Kidney glomerular epithelial cell (primary cell): ENCODE data around the gene UMAD1.
A peak's percentile ranks its signal among the peaks of the same experiment; 100 is the strongest.
"Not testable (repeated sequence)": the region's sequence is repeated elsewhere in the genome, so short reads cannot be mapped to it uniquely, and the experiment has no call there.

ENCODE experiments used
- DNase-seq: peaks from one replicate; lab custom pipeline; 2025; lab: John Stamatoyannopoulos, UW

UMAD1 gene

DNA sequence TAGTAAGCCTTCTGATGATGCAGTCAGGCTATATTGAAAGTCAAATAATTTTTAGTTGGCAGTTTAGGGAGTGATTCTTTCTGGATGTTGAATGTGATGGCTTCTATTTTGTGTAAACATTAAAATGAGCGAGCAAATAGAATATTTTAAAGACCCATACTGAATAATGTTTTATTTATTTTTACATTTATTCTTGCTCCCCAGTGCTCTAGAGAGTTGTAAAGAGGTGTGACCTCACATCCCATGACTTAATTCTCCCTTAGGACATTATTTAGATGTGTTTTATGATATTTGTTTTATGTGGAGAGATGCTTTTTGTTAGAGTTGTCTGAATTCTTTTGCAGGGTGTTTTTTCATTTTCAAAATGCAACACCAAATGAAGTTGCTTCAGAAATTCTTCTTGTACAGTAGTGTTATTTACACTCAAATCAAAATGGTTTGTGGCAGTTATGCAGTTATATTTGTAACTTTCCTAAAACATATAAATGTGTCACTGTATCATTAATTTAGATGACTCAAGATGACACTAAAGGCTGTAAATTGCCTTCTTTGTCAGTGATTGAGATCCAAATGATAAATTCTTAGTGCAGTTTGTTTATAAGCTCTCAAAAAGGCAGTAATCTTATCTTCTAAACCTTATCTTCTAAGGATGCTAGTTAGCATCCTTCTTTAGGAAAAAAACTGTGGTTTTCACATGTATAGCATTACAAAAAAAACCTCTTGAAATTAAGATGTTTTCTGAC lies 12.4 kb downstream of the UMAD1 start:
- DNase-seq: no peak

DNA sequence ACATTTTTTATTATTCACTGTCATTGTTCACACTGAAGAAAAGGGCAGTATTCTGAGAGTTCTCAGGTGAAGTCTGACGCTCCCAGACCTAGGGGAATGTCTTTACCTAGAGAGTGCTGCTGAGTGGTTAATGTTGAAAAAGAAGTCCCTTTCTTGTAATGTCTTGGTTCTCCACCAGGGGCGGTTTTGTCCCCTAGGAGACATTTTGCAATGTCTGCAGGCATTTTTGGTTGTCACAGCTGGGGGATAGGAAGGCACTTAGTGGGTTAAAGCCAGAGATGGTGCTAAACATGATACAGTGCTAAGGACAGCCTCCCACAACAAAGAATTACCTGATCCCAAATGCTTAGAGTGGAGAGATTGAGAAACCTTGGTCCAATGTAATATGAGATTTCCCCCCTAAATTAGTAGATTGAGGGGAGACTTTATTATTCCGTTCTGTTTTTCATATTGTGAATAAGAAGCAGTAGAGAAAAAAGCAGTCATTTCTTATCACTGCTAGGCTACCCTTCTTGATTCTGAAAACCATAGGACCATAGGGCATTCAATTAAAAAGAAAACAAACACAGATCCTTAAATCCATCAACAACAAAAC lies 13.1 kb downstream of the UMAD1 start:
- DNase-seq: peak; percentile 1

DNA sequence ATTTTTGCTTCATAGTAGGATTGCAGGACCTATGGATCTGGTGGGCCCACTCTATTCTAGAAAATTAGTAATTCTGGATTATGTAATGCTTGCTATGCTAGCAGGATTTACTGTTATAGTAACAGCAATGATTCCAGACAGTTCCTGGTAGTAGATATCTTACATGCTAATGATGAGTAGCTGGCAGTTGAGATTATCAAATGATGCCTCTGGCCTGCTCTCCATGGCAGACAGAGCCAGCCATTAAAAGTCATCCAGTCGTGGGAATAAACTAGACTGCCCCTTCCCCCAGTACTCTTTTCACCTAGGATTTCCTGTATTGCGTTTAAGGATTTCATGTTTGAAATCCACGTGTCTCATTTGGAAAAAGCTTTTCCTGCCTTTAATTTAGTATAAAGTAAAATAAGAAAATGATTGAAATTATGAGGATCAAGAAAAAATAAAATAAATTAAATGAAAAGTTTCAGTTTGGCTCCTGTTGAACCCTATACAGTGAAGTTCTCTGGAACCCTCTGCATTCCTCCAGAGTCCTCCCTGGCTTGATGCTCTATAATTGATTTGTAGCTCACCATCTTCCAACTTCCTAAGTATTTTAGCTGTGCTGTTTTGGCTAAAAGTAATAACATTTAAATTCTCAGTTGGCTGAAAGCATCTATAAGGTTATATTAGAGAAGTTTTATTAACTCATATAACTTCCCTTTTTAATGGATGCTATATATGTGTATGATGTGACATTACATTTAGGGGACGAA lies 14.6 kb downstream of the UMAD1 start:
- DNase-seq: no peak

DNA sequence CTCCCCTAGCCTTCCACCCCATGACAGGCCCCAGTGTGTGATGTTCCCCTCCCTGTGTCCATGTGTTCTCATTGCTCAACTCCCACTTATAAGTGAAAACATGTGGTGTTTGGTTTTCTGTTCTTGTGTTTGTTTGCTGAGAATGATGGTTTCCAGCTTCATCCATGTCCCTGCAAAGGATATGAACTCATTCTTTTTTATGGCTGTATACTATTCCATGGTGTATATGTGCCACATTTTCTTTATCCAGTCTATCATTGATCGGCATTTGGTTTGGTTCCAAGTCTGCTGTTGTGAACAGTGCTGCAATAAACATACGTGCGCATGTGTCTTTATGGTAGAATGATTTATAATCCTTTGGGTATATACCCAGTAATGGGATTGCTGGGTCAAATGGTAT lies 15.9 kb downstream of the UMAD1 start:
- DNase-seq: not testable (repeated sequence)

DNA sequence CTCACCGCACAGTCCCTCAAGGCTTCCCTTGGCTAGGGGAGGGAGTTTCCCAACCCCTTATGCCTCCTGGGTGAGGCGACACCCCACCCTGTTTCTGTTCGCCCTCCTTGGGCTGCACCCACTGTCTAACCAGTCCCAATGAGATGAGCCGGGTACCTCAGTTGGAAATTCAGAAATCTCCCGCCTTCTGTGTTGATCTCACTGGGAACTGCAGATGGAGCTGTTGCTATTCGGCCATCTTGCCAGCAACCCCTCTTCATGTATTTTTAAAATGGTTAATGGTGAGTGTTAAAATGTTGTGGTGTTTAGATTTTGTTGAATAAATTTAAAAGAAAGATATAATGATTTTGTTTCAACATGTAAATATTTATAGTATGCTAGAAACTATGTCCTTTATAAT lies 22.0 kb downstream of the UMAD1 start:
- DNase-seq: no peak

DNA sequence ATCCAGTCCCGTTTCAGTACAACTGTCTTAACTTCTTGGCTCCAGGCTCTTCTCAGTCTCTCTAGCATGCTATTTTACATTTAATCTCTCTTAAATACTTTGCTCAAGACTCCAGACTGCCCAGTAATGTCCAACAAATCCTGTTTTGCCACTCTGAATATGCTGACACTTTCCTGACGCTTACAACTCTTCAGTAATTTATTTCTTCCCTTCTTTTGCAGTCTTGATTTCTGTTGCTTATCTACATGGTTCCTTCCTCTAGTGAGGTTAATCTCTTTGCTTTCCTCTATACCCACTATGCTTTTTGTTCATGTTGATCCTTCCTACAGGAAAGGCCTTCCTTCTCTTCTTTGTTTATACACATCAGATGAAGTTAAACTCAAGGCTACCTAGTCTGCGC lies 23.7 kb downstream of the UMAD1 start:
- DNase-seq: no peak

DNA sequence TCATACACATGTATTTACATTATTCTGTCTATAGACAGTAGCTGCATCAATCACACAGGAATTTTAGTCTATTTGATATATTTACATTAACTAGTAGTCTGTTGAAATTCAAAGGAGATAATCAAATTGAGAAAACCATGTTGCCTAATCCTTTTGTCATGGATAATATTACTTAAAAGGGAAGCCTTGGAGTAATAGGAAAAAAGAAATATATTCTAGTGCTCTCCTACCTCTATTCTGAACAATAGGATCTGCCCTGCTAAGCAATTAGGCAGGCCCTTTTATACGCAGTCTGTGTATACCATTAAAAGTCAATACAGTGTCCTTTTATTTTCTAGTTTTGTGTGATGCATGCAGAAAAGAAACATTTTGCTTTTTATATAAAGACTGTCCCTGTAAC lies 24.5 kb downstream of the UMAD1 start:
- DNase-seq: no peak

DNA sequence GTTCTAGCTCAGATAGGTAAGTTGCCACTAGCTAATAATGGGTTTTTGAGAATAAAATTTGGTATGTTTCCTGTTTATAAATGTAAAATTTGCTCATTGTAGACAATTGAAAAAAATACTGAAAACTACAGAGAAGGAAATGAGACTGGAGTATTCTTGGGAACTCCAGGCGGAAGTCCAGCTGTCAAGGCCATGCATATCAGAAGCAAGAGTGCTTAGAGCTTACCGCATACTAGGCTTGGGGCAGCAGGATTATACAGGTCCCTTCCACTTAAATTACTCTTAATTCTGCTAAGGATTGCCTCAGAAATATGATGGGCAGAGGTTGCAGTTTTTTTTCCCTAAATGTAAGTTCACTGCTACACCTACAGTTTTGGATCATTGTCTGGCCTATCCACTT lies 26.6 kb downstream of the UMAD1 start:
- DNase-seq: no peak

DNA sequence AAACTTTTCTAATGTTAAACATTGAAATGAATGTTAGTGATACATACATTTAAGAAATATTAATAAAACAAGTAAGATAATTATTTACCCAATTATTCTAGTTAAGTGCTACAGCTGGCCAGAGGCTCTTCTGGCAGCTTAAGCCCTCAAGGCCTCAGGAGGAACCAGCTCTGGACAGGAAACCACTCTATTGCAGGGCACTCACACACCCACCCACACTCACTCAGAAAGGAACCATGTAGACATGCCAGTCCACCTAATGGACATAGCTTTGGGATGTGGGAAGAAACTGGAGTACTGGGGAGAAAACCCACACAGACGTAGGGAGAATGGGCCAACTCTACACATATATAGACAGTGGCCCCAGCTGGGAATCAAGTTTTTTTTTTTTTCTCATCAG lies 28.2 kb downstream of the UMAD1 start:
- DNase-seq: no peak

DNA sequence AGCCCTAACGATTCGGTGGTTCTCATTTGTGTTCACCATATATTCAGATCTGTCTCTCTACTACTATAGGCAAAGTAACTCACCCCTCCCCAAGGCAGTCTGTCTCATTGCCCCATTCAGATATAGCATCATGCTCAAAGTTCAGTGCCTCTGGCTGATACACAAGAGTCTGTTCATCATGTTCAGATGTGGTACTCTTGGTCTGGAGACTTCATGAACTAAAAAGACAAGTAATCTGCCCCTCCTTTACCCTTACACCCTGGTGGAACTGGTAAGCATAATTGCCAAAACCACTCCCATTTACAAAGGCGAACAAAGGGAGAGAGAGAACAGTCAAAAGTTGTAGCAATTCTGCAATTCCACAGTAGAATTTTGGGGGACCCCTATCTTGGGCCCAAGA lies 29.9 kb downstream of the UMAD1 start:
- no peak for DNase-seq

DNA sequence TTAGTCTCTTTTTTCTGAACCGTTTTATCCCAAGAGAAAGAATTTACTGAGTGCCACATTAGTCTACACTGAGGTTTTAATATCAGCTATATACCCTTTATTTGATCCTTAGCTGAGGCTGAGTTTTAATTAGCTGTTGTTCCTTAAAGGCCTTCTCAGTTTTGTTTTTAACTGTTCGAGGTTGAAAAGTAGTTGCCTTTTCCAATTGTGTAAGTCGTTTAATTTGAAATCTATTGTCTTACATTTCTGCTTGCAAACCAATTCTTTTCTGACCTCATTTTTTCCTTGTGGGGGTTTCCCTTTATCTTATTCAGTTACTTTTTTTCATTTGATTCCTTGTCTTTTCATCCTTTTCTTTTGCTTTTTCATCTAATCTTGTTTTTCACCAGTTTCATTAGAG lies 30.8 kb downstream of the UMAD1 start:
- DNase-seq: no peak

DNA sequence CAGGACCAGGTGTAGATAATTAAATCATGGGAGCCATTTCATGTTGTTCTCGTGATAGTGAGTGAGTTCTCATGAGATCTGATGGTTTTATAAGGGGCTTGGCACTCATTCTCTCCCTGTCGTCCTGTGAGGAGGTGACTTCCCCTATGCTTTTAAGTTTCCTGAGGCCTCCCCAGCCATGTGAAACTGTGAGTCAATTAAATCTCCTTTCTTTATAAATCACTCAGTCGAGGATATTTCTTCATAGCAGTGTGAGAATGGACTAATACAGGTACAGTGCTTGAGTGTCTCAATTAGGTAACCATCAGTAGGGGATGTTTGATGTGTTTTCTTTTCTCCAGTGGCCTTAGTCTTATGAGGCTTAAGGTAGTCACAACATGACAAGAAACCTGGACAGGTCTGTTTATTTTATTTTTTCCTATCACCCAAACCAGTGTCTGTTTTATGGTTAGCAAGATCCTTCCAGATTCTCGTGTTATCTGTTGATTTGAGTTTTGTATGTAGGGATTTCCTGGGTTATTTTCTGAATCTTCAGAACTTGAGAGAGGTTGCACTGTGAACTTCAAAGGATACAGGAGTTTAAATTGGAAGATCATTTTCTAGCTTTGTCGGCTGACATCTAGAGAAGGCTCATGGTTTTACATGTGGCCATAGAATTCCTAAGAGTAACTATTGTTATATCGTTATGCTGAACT lies 32.1 kb downstream of the UMAD1 start:
- no peak for DNase-seq

DNA sequence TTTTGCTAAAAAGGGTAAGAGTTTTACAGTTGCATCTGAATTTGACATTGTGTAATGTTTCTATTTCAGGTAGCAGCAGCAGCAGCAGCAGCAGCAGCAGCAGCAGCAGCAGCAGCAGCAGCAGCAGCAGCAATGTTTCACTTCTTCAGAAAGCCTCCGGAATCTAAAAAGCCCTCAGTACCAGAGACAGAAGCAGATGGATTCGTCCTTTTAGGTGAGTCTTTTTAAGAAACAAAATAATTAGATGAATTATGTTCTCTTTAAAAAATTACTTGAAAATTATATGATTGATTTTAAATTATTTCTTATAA lies 32.6 kb downstream of the UMAD1 start:
- DNase-seq: no peak

DNA sequence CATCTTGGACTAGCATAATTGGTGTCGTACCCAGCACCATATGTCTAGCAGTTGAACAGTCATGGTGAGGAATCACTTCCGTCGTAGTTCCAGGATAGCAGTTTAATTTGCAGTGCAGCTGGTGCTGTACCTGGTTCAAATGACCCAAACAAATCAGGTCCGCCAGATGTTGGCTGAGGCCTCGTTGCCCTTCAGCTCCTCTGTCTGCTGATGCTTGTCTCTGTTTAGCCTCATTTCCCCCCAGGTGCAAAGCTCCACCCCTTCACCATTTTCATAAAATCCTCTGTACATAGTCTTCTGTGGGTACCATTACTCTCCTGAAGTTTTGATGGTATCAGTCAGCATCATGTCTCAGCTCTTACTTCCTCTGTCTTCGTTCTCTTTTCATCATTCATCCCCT lies 35.1 kb downstream of the UMAD1 start:
- no peak for DNase-seq

DNA sequence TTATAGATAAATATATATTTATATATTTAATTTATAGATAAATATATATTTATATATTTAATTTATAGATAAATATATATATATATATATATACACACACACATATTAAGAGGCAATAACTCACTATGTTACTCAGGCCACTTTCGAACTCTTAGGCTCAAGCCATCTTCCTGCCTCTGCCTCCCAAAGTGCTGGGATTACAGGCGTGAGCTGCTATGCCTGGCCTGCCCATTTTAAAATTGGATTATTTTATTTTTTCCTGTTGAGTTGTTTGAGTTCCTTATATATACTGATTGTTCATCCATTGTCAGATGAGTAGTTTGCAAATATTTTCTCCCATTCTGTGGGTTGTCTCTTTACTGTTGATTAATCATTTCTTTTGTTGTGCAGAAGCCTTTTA lies 39.1 kb downstream of the UMAD1 start:
- DNase-seq: not testable (repeated sequence)

DNA sequence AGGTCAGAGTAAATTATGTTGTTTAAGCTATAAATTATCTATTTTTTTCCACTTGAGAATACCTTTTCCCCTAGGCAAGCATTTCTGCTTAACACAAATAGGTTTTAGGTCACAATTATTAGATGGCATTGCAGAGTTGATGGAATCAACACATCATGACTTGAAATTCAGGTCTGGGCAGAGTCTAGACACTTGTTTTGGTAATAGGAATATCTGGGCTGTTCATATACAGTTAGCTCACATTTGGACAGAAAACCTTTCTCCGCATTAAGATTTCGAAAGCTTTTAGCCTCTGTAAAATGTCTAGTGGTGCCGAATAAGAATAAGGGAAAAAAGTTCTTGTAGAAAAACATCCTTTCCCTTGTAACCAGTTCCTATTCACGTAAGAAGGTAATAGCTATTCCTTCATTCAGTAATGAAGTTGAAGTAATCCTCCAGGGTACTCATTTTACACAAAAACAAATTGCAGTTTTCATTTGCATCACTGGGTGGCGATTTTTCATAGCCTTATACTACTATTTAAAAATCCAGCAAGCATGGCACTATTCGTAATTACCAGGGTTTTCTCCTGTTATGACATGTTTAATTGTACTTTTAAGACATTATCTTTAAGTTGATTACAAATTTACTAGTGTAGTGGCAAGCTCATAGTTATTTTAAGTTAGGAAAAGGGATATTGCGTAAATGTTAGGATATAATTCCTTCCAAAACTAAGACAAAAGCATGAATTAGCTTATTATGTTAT lies 40.8 kb downstream of the UMAD1 start:
- DNase-seq: peak; percentile 49

DNA sequence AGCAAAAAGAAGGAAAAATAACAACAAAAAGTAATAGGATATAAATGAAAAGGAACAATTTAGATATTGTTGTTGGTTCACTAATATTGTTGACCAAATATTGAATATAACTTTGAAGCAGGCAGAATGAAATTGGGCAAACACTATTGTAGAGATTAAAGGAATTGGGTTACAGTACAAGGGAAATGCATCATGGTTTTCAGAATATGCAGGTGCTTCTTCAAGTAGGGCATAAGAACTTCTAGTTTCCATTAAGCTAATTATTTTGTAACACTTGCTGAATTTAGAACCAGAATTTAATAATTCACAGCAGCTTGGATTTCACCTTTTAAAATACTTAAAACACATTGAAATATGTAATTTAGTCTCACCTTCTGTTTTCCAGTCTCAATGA lies 41.4 kb downstream of the UMAD1 start:
- no peak for DNase-seq

DNA sequence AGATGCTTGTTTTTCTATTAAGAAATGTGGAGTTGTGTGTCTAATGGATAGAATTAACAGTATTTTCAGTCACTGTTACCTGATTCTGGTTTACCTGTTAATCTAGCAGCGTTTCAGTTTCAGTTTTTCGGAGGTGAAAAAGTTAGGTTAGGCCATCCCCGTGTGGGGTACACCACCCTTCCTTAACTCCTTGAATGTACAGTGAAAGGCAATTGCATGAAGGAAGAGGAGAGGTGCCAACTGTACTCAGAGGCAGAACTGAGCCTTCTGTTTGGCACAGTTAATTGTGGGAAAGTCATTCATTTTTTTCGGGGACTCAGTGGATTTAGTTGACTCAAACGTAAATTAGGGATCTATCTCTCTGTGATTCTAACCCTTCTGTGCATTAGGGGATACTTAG lies 42.3 kb downstream of the UMAD1 start:
- no peak for DNase-seq

DNA sequence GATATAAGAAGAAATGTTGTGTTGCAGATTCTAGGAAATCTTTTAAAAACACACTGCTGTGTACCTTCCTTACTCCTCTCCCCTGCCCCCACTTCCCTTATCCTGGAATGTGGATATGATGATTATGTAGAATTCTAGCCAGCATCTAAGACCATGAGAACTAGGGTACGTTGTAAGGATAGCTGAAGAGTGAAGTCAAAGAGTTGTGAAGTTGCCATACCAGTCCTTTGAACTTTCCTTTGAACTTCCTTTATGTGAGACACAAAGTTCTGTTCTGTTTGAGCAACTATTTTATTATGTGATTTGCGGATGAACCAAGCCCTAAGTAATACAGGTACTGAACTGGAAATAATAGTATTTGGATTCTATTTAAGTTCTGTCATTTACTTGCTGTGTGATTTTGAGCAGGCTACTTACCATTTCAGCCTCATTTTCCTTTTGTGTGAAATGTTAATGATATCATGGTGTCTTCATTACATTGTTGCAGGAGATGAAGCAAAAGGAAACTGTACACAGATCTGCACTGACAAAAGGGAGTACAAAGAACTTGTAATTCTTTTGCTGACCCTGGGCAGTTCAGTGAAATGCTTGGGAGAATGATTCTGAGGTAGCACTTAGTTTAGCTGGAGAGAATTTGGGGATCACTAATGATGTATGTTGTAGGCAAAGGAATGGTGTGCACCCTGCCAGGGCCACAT lies 46.4 kb downstream of the UMAD1 start:
- DNase-seq: no peak

DNA sequence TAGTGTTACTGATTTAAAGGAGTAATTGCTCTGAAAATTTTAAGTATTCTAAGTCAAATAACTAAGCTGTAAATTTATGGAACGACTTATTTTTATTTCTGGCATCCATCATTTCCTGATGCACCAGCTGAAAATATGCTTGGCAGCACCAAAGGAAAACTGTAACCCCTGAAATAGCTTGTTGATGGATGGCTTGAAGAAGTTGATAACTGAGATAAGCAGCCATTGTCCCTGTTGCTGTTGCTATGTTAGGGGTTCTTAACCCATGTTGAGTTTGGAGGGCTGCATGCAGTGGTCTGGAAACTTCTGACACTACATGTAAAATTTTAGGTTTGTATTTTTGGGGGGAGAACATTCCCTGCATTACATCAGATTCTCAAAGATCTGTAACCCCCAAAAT lies 47.2 kb downstream of the UMAD1 start:
- DNase-seq: no peak

DNA sequence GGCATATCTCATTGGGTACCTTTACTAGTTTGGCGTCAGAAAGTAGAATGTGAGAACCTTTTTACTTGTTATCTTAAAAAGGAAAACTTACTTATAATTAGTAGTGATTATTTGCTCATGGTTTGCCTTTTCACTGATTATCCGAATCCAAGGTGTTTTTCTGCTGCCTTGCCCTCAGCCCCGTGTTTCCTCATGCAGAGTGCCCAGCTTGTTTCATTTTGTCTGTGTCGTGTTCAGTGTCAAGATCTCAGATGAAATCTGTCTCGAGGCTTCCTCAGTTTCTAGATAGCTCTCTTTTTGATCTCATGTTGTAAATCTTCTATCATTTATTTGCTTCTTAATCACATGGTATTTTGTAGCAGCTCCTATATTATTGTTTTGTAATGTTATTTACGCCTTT lies 47.8 kb downstream of the UMAD1 start:
- DNase-seq: no peak

DNA sequence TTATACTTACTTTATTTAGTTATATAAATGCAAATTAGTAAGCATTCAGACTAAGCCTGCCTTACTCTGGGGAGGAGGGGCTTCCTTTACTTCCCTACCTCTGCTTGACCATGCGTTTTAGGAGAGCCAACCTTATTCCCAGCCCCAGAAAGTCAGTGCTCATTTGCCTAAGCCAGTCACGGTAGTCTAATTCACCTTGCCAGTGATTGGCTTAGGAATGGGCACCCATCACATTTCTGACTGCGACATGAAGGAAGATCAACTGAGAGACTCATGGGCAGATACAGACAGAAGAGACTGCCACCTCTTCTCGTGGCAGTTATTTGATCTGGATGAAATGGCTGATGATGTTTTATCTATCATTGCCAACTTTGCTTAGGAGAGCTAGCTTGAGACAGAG lies 48.4 kb downstream of the UMAD1 start:
- no peak for DNase-seq
